GM12878 (cell line): ENCODE data around the gene SP3. TPM values are rescaled to one million over a fixed set of nuclear protein-coding genes. Genes with fewer than 3 reads are reported as not detected.
A peak's percentile ranks its signal among the peaks of the same experiment; 100 is the strongest.

Experiments
- CREB1 ChIP-seq: IDR thresholded peaks from 2 replicates; pipeline ENCODE4 v1.6.1; 2012; ENCODE audit warnings: low read depth, mild to moderate bottlenecking, inconsistent platforms
- FOS ChIP-seq: IDR thresholded peaks from 3 replicates; pipeline ENCODE4 v1.6.1; 2011; ENCODE audit warnings: borderline replicate concordance; ENCODE audit not compliant: insufficient read length; ENCODE audit errors: extremely low read depth
- FOXM1 ChIP-seq: IDR thresholded peaks from 2 replicates; pipeline ENCODE4 v1.6.1; 2012; ENCODE audit warnings: low read depth, mild to moderate bottlenecking, inconsistent platforms, low read length, moderate library complexity
- HDAC6 ChIP-seq: fragments of 200-600 bp; sonication (generic); IDR thresholded peaks from one replicate; pipeline ENCODE4 v1.8.0; 2017; ENCODE audit warnings: antibody characterized with exemption; ENCODE audit not compliant: unreplicated experiment
- JUNB ChIP-seq: IDR thresholded peaks from 2 replicates; pipeline ENCODE4 v1.6.1; 2016; ENCODE audit warnings: antibody characterized with exemption, mild to moderate bottlenecking
- KDM1A ChIP-seq: fragments of 200-600 bp; sonication (generic); IDR thresholded peaks from 2 replicates; pipeline ENCODE4 v1.6.1; 2016; ENCODE audit warnings: borderline replicate concordance
- PML ChIP-seq: IDR thresholded peaks from 2 replicates; pipeline ENCODE4 v1.6.1; 2012; ENCODE audit warnings: low read length, inconsistent platforms
- POLR2A ChIP-seq: IDR thresholded peaks from 2 replicates; pipeline ENCODE4 v1.6.1; 2011; ENCODE audit warnings: low read depth, mild to moderate bottlenecking, low read length
- POLR2AphosphoS5 ChIP-seq: IDR thresholded peaks from 2 replicates; pipeline ENCODE4 v1.6.1; 2011; ENCODE audit warnings: mild to moderate bottlenecking, low read length, inconsistent platforms
- SKIL ChIP-seq: fragments of 450-650 bp; IDR thresholded peaks from 2 replicates; pipeline ENCODE4 v1.6.1; 2017; ENCODE audit warnings: mild to moderate bottlenecking, low read depth, inconsistent platforms; ENCODE audit not compliant: poor library complexity, severe bottlenecking
- SP1 ChIP-seq: IDR thresholded peaks from one replicate; pipeline ENCODE4 v1.6.1; 2011; ENCODE audit warnings: low read depth, low read length
- SPI1 ChIP-seq: IDR thresholded peaks from 2 replicates; pipeline ENCODE4 v1.6.1; 2011; ENCODE audit warnings: low read depth, mild to moderate bottlenecking, low read length, moderate library complexity, borderline replicate concordance; ENCODE audit not compliant: insufficient read depth
- TBL1XR1 ChIP-seq: IDR thresholded peaks from 2 replicates; pipeline ENCODE4 v1.6.1; 2012; ENCODE audit warnings: low read depth, low read length, improper control_type of control experiment
- ZBED1 ChIP-seq: IDR thresholded peaks from 2 replicates; pipeline ENCODE4 v1.6.1; 2016; ENCODE audit warnings: borderline replicate concordance
- polyA plus RNA-seq, 11 experiments: library from polyadenylated mRNA; depleted of rRNA in 4 of 11; unstranded in 6 of 11; stranded (reverse) in 5 of 11; fragments of >200 nt; fragmentation: Nextera tagmentation in 4 of 11; fragmentation: Illumina TruSeq in 1 of 11; extraction: Ambion mirVana in 4 of 11; extraction: Trizol in 1 of 11; gene quantifications; 1 replicate in 1 of 11; 2 replicates in 10 of 11; pipeline versions ENCODE4 v1.2.1 to v1.2.3, GENCODE V29; 2011 to 2016; ENCODE audit warnings: inconsistent platforms in 2 of 11, missing spikeins in 2 of 11, low read depth in 1 of 11
- total RNA-seq, 4 experiments: library from RNA; depleted of rRNA in 3 of 4; stranded (reverse); fragments of >200 nt in 3 of 4; fragmentation: Illumina TruSeq in 1 of 4; extraction: Trizol in 1 of 4; gene quantifications; 2 replicates each; pipeline versions ENCODE4 v1.2.1 to v1.2.3, GENCODE V29; 2013 to 2021

The SP3 gene
- total and polyA plus RNA-seq, 10 of the 15 experiments (the other 5 are each of a cell fraction or from before 2014, with no cell fraction given) = 9.9 to 87.6 (median 52.4) TPM

GRCh38 chr2:173964565-173965371, 405 bp downstream of the SP3 start (continued):
- TF ChIP-seq SPI1 (no peak), SKIL (no peak), SP1 (no peak), CREB1 (no peak), PML (no peak), TBL1XR1 (no peak), ZBED1 (no peak), HDAC6 (peak; percentile 43), FOS (no peak), KDM1A (no peak), JUNB (no peak), POLR2AphosphoS5 (peak; percentile 58), FOXM1 (no peak), POLR2A (peak; percentile 92)
